G401 (cell line): Measurements from ENCODE around the gene TRPC4AP. TPM values are rescaled to one million over a fixed set of nuclear protein-coding genes. Genes with fewer than 3 reads are reported as not detected.

Source experiments
- DNase-seq: peaks from one replicate; pipeline ENCODE4 v3.0.0-alpha.2; 2015; ENCODE audit warnings: low spot score
- in situ Hi-C: cut with HindIII; loops from 2 replicates; pipeline ENCODE4 v1.10.0; 2016; ENCODE audit warnings: low sequenced_read_pairs, mixed read lengths
- total RNA-seq: library from RNA; depleted of rRNA; stranded (reverse); fragments of >200 nt; shearing (Covaris generic); gene quantifications from 2 replicates; pipeline ENCODE4 v1.2.3, GENCODE V29; 2014

Gene TRPC4AP
- total RNA-seq, 1 experiment from 2014 or later = 90.3 TPM

- no peak for DNase-seq
- in situ Hi-C loops = no loop called here
These were observed 96.9 kb downstream of the TRPC4AP start for GRCh38 chr20:34995696-34996095.

- in situ Hi-C loops = no loop called here
- DNase-seq = no peak
These were observed 97.4 kb downstream of the TRPC4AP start for GRCh38 chr20:34995192-34995591.

DNA sequence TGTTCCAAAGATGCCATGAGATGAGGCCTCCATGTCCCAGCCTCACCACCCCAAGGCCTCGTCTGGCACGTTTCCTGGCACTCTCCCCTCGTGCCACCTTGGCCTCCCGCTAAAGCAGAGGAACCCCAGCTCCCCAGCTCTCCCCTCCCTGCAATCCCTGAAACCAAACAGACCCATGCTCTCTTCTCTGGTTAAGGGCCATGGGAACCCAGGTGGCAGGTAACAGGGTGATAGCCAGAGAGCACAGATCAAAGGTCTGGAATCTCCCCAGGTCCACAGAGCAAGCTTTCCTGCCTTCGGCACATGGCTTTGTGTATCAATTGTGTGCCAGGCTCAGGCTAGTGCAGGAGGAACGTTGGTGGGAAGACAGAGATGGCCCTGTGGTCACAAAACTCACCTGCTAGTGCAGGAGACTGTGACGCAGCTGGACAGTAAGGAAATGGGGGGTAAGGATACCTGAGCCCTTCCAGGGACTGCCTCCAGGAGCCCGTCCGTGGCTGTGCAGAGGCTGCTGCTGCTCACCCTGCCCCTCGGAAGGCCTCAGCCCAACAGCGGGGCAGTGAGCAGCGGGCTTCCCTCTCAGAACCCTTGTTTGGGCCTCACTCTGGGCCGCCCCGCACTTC is 98.0 kb downstream of the TRPC4AP start:
- no peak for DNase-seq
- in situ Hi-C loops = no loop called here

- DNase-seq = no peak
- in situ Hi-C loops = no loop called here
These were observed 98.6 kb downstream of the TRPC4AP start for GRCh38 chr20:34993941-34994508.

DNA sequence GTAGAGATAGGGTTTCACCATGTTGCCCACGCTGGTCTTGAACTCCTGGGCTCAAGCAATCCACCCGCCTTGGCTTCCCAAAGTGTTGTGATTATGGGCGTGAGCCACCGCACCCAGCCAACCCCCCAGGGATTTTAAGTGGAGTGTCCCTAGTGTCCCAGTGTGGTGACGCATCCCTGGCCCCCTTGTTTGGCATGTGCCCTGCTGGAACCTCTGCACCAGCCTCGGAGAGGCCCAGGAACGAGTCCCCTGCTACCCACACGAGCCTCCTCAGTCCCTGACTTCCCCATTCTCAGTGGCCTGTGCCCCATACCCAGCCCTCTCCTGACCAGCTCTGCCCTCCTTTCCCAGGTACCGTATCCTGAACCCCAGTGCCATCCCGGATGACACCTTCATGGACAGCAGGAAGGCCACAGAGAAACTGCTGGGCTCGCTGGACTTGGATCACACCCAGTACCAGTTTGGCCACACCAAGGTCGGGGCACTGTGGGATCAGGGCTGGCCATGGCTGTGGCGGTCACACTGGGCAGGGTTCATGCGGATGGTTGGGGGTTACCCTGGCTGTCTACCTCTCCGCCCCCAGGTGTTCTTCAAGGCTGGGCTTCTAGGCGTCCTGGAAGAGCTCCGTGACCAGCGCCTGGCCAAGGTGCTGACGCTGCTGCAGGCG is 99.7 kb downstream of the TRPC4AP start:
- in situ Hi-C loops = no loop called here
- DNase-seq = no peak

DNA sequence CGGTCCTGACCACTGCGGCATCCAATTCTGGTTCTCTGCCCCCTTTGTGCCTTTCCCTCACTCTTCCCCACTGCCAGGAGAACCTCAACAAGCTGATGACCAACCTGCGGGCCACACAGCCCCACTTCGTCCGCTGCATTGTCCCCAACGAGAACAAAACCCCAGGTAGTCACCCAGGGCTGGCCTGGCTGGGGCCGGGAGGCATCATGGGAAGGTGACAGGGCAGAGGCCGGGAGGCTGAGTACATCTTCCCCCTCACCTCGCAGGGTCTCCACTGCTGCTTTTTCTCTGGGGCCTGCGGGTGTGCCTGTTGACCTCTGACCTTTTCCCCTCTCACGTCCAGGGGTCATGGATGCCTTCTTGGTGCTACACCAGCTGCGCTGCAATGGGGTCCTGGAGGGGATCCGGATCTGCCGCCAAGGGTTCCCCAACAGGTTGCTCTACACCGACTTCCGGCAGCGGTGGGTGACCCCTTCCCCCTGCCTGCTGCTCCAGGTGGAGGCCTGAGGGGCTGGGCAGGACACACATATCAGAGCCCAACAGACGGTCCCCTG is 101.9 kb downstream of the TRPC4AP start:
- in situ Hi-C loops = no loop called here
- no peak for DNase-seq

- in situ Hi-C loops = no loop called here
- no peak for DNase-seq
These were observed 102.4 kb downstream of the TRPC4AP start for GRCh38 chr20:34990231-34990630.

GRCh38 chr20:34989670-34990069 is 102.9 kb downstream of the TRPC4AP start:
- in situ Hi-C loops = no loop called here
- DNase-seq = no peak

DNA sequence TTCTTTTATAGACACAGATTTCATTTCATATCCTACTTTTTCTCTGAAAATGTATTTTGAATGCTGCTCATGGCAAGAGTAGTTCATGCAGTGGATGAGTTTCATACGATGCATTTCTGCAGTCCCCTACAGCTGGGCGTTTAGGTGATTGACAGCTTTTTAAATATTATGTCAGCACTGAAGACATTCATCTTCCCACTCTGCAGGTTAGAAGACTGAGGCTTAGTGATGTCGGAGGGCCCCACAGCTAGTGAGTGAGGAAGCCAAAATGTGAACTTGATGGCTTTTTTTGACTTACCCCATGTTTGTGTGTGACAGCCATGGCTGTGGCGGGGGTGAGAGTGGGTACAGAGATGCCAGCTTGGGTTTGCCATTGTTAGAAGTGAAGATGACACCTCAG is 103.5 kb downstream of the TRPC4AP start:
- DNase-seq = no peak
- in situ Hi-C loops = no loop called here

DNA sequence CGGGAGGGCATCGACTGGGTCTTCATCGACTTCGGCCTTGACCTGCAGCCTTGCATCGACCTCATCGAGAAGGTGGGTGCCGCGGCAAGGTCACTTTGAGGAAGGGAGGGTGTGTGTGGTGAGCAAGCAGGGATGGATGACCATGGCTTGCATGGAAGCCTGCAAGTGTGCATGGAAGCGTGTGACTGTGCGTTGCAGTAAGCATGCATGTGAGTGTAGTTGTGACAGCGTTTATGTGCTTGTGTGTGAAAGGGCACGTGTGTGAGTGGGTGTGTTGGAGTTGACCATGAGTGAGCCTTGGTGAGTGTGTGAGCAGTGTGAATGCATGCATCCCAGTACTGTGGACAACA is 104.4 kb downstream of the TRPC4AP start:
- in situ Hi-C loops = no loop called here
- DNase-seq = no peak

- no peak for DNase-seq
- in situ Hi-C loops = no loop called here
These were observed 105.1 kb downstream of the TRPC4AP start for GRCh38 chr20:34987288-34988190.

DNA sequence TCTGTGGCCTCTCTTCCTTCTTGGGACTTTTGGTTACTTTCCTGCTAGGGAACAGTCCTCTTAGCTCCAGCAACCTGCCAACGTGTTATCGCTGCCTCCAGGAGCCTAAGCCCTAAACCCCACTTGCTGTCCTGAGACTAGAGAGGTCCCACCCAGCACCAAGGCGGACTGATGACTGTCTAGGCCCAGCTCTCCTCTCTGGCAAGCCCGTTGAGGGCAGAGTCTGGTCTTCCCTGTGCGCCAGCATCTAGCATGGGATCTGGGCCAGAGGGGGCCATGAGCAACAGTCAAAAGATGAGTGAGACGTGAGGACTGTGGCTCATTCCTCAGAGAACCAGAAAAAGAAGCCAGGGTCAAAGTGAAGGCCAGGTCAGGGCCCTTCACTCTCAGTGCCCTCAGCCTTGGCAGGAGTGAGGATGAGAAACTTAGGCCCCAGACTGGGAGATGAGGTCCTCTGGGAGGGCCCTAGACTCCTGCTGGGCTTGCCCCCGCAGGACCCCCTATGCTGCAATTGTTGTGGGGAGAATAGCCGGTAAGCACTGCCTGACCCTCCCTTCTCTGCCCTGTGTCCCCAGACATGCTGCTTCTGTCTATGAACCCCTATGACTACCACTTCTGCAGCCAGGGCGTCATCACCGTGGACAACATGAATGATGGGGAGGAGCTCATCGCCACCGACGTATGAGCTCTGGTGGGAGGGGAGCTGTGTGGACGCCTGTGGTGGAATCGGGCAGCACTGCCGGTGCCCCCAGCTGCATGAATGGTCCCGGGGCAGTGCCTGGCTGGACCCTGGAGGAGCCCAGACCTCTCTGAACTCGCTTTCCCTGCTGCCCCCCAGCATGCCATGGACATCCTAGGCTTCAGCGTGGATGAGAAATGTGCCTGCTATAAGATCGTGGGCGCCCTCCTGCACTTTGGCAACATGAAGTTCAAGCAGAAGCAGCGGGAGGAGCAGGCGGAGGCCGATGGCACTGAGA is 106.0 kb downstream of the TRPC4AP start:
- no peak for DNase-seq
- in situ Hi-C loops = no loop called here

DNA sequence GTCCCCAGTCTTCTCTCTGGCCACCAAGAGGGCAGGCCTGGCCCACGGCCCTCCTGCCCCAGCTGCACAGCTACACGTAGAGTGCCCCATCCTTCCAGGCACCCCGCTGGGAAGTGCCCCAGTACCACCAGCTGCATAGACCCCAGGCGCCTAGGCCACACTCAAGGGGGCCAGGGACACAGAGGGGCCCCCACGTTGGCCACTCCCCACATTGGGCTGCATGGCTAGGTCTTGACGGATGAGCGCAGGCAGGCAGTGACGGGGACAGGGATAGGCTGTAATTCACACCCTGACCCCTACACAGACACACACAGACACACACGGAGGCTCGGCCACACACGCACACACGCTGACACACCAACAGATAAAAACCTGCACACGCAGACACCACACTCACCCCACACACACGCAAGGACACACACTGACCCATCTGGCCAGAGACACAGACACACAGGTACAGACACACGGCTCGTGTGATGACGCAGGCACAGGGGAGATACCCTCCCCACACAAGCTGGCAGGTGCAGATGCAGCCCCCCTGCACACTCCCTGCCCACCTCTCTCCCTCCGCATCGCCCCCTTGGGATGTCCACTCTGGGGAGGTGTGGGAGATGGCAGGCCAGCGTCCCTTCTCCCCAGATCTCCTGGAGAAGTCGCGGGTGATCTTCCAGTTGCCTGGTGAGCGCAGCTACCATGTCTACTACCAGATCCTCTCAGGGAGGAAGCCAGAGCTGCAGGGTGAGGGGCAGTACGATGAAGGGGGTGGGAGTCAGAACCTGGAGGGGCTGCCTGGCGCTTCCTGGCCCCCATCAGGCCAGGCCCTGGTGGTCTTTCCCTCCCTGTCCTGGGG is 106.9 kb downstream of the TRPC4AP start:
- in situ Hi-C loops = no loop called here
- DNase-seq = no peak

DNA sequence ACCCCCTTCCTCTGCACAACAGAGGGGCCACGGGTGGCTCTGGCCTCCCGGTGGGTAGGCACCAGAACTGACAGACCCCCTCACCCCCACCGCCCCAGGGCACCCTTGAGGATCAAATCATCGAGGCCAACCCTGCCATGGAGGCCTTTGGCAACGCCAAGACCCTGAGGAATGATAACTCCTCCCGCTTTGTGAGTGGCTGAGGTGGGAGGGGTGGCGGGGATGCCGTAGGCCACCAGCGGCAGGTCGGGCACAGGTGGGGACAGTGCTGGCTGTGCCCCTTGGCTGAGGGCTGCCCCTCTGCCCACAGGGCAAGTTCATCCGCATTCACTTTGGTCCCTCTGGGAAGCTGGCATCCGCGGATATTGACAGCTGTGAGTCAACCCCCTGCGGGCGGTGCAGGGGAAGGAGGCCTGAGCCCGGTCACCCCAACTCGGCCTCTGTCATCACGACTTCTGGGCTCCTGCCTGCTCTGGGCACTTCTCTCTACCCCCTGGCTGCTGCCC is 107.8 kb downstream of the TRPC4AP start:
- in situ Hi-C loops = no loop called here
- no peak for DNase-seq

GRCh38 chr20:34983995-34984735 is 108.4 kb downstream of the TRPC4AP start:
- DNase-seq = no peak
- in situ Hi-C loops = no loop called here

DNA sequence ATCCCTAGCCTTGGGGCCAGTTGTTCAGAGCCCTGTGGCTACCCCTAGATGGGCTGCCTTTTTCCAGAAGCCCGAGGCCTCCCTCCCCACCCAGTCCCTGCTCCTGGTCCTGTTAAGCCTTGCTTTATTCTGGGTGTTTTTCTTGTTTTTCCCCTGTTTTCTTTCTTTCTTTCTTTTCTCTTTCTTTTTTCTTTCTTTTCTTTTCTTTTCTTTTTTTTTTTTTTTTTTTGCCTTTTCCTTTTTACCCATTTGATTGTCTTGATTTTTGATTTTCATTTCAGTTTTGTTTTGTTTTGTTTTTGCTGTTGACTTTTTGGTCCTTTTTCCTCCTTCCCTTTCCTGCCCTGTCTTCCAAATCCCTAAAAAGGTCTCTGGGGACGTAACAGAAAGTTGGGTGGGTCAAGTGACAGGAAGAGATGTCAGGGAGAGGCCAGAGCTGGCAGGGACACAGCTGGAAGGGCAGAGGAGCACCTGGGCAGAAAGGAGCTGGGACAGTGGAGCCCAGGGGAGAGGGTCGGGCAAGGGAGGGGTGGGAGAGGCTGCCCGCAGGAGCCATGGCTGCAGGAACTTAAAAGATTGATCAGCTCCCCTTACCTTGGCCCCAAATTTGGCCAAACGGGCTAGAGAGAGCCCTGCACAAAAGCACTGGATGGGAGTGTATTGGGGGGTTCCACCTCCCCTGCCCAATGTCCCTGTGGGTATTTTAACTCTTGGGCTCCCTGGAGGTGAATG is 109.4 kb downstream of the TRPC4AP start:
- no peak for DNase-seq
- in situ Hi-C loops = no loop called here
